HG03457 (cell line): ENCODE results near the gene TFPI.

Source experiments
- ATAC-seq: cut with Tn5 transposase; IDR thresholded peaks from one replicate; pipeline ENCODE4 v1.9.1; 2021; ENCODE audit warnings: moderate number of reproducible peaks; ENCODE audit not compliant: unreplicated experiment

Gene TFPI

DNA sequence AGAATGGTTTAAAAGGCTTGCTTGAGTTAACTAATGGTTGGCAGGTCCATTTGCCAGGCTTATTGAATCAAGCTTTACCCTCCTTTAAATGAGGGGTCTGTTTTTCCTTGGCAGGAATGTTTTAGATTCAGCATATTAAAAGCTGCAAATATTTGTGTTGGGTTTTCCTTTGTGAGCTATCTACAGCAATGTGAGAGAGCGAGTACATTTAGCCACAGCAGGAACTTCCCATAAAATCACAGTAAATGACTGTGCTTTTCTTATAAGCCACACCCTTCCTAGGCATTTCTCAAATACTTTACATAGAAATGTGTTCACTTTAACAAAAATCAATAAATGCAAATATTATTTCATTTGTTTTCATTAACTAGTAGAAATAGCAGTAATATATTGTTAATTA lies 130.1 kb downstream of the TFPI start:
- no peak for ATAC-seq

DNA sequence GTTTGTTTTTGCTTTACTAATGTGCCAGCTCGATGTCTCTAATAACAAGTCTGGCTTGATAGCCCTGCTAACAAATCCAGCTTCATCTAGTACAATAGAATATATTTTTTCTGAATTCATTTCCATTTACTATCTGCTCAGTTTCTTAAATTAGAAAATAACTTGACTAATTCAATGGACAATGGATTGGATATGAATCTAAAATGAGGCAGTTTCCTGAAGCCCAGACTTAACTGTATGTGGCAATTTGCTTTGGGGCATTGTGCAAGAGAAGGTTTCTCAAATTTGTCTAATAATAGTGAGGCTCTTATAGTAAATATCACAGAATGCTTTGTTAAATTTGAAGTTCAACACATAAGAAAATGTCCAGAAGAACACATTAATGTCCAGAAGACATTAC lies 132.0 kb downstream of the TFPI start:
- no peak for ATAC-seq

GRCh38 chr2:187421519-187421918 lies 132.7 kb downstream of the TFPI start:
- ATAC-seq = no peak

DNA sequence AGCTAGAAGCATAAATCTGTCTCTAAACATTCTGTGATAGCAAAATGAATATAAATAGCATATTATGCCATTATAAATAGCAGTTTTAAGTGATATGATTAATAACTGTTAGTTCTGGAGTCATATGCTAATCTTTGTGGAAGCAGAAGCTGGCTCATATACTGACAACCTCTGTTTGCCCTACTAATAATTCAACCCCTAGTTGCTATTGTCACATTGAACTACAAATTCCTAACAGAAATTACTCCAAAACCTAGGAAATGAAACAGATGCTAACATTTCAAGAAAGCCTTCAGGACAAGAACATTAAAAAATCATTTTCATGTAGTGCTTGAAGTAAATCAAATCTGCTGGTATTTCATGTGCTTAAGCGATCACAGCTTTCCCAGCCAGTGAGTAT lies 134.4 kb downstream of the TFPI start:
- ATAC-seq = no peak

- ATAC-seq = no peak
Observed at GRCh38 chr2:187415449-187415848, 138.8 kb downstream of the TFPI start.
